BJ (cell line): ENCODE results near the gene KRT77. TPM values are rescaled to one million over a fixed set of nuclear protein-coding genes. Genes with fewer than 3 reads are reported as not detected.

Source experiments
- CTCF ChIA-PET: fragments of 350-600 bp; formaldehyde crosslinking; extraction: SDS; loops from one replicate; lab custom pipeline; 2021; ENCODE audit warnings: antibody characterized with exemption, inconsistent platforms; lab: Yijun Ruan, JAX
- POLR2A ChIA-PET: fragments of 300-600 bp; sonication (Branson Sonifier 250); formaldehyde crosslinking; extraction: SDS; loops from one replicate; lab custom pipeline; 2021; ENCODE audit warnings: antibody characterized with exemption; lab: Charles Lee
- DNase-seq: peaks from one replicate; pipeline ENCODE4 v3.0.0-alpha.2; 2011; ENCODE audit warnings: low read depth
- H3K27me3 ChIP-seq: 2 replicates; pipeline ENCODE4 v1.6.0; 2011; ENCODE audit warnings: low read length; ENCODE audit not compliant: control insufficient read depth, insufficient read depth
- H3K36me3 ChIP-seq: 2 replicates; pipeline ENCODE4 v1.5.1; 2011; ENCODE audit warnings: low read length; ENCODE audit not compliant: control insufficient read depth, insufficient read depth
- H3K4me3 ChIP-seq: 2 replicates; pipeline ENCODE4 v1.5.1; 2011; ENCODE audit warnings: low read depth, mild to moderate bottlenecking, control low read depth, low read length
- CTCF ChIP-seq: IDR thresholded peaks from 2 replicates; pipeline ENCODE4 v1.5.1; 2011; ENCODE audit warnings: low read depth, mild to moderate bottlenecking, control low read depth, inconsistent platforms, low read length, moderate library complexity; ENCODE audit not compliant: insufficient read depth
- polyA plus RNA-seq: library from polyadenylated mRNA; depleted of rRNA; stranded (reverse); fragments of >200 nt; gene quantifications from 2 replicates; pipeline ENCODE4 v1.2.3, GENCODE V29; 2011

KRT77 gene
- polyA plus RNA-seq, 1 experiment = not detected

- no peak for TF ChIP-seq CTCF
- ChIA-PET CTCF (interaction anchor here (1.9 kb wide), 1 partner anchor 205 kb away, joined by 6 read pairs; no protein-coding TSS in a partner anchor), POLR2A (no interaction called here)
- Histone ChIP-seq H3K4me3 (no peak overlapping the region), H3K27me3 (peaks cover 2% of the 10 kb centered on the region), H3K36me3 (no peaks in the 10 kb centered on the region)
- DNase-seq = no peak
These were observed 28.9 kb downstream of the KRT77 start for GRCh38 chr12:52674433-52674775.

GRCh38 chr12:52673713-52674432 lies 29.5 kb downstream of the KRT77 start:
- CTCF ChIA-PET = no interaction called here
- Histone ChIP-seq H3K36me3 (no peaks in the 10 kb centered on the region), H3K4me3 (no peak overlapping the region), H3K27me3 (peaks cover 2% of the 10 kb centered on the region)
- TF ChIP-seq CTCF = no peak
- POLR2A ChIA-PET = no interaction called here
- DNase-seq = no peak

- peaks cover 2% of the 10 kb centered on the region for H3K27me3 ChIP-seq
- POLR2A ChIA-PET = no interaction called here
- no peak overlapping the region for H3K4me3 ChIP-seq
- H3K36me3 ChIP-seq = no peaks in the 10 kb centered on the region
- no peak for TF ChIP-seq CTCF
- CTCF ChIA-PET = interaction anchor here (1.2 kb wide), 1 partner anchor 308 kb away, joined by 3 read pairs; no protein-coding TSS in a partner anchor
- DNase-seq = no peak
These were observed 30.1 kb downstream of the KRT77 start for GRCh38 chr12:52673217-52673616.

- TF ChIP-seq CTCF = no peak
- H3K36me3 ChIP-seq = no peaks in the 10 kb centered on the region
- H3K27me3 ChIP-seq = peaks cover 2% of the 10 kb centered on the region
- POLR2A ChIA-PET = no interaction called here
- CTCF ChIA-PET = interaction anchor here (1.2 kb wide), 1 partner anchor 309 kb away, joined by 3 read pairs; no protein-coding TSS in a partner anchor
- no peak overlapping the region for H3K4me3 ChIP-seq
- no peak for DNase-seq
These were observed 30.9 kb downstream of the KRT77 start for GRCh38 chr12:52672321-52672933.

GRCh38 chr12:52670961-52671360 lies 32.4 kb downstream of the KRT77 start:
- ChIA-PET CTCF (no interaction called here), POLR2A (no interaction called here)
- no peak for TF ChIP-seq CTCF
- peaks cover 4% of the 10 kb centered on the region for H3K27me3 ChIP-seq
- H3K36me3 ChIP-seq = no peaks in the 10 kb centered on the region
- H3K4me3 ChIP-seq = no peak overlapping the region
- DNase-seq = no peak
